WERI-Rb-1 (cell line): ENCODE data around the gene WDPCP.
"Not testable (repeated sequence)": the region's sequence is repeated elsewhere in the genome, so short reads cannot be mapped to it uniquely, and the experiment has no call there.

Experiments used
- DNase-seq: peaks from one replicate; pipeline ENCODE4 v3.0.0-alpha.2; 2020
- H3K27ac ChIP-seq: fragments of 250-450 bp; sonication (Bioruptor Pico); 2 replicates; pipeline ENCODE4 v1.5.1; 2020; ENCODE audit warnings: mild to moderate bottlenecking, moderate library complexity
- H3K27me3 ChIP-seq: fragments of 250-450 bp; sonication (Bioruptor Pico); 2 replicates; pipeline ENCODE4 v1.5.1; 2021; ENCODE audit warnings: mild to moderate bottlenecking, low read depth, moderate library complexity; ENCODE audit not compliant: insufficient read depth, severe bottlenecking
- H3K36me3 ChIP-seq: fragments of 250-450 bp; sonication (Bioruptor Pico); 2 replicates; pipeline ENCODE4 v1.5.1; 2020; ENCODE audit warnings: mild to moderate bottlenecking, moderate library complexity
- H3K4me3 ChIP-seq: 2 replicates; pipeline ENCODE4 v1.5.1; 2011; ENCODE audit warnings: low read depth, mild to moderate bottlenecking, control low read depth, low read length
- H3K9me3 ChIP-seq: fragments of 250-450 bp; sonication (Bioruptor Pico); 2 replicates; pipeline ENCODE4 v1.5.1; 2021; ENCODE audit warnings: mild to moderate bottlenecking, moderate library complexity; ENCODE audit not compliant: severe bottlenecking
- CTCF ChIP-seq: IDR thresholded peaks from 2 replicates; pipeline ENCODE4 v1.5.1; 2011; ENCODE audit warnings: low read depth, mild to moderate bottlenecking, control low read depth, inconsistent platforms, low read length

WDPCP gene

GRCh38 chr2:63588385-63589147 is at the start of gene WDPCP, which contains the start of gene MDH1:
Gene WDPCP, minus strand, starts transcription at chr2:63588477. Its CDS starts 206 bp downstream, at chr2:63588271.
Gene MDH1, plus strand, starts transcription at chr2:63588963. Its CDS starts 81 bp downstream, at chr2:63589044.
- peak within 1 kb of the TSS; percentile 87 for H3K27ac ChIP-seq
- H3K36me3 ChIP-seq: peaks cover 28% of the 10 kb centered on the region
- no peaks in the 10 kb centered on the region for H3K9me3 ChIP-seq
- peak within 1 kb of the TSS; percentile 82 for H3K4me3 ChIP-seq
- no peak for TF ChIP-seq CTCF
- peak; percentile 97 for DNase-seq
- no peaks in the 10 kb centered on the region for H3K27me3 ChIP-seq

- no peak for DNase-seq
- Histone ChIP-seq H3K27ac (no peak overlapping the region), H3K36me3 (no peaks in the 10 kb centered on the region), H3K27me3 (no peaks in the 10 kb centered on the region), H3K4me3 (no peak overlapping the region), H3K9me3 (no peaks in the 10 kb centered on the region)
- no peak for TF ChIP-seq CTCF
These were observed 44.1 kb upstream of the WDPCP start for GRCh38 chr2:63632382-63632781.

- no peak for TF ChIP-seq CTCF
- Histone ChIP-seq H3K27ac (no peak overlapping the region), H3K36me3 (no peaks in the 10 kb centered on the region), H3K27me3 (no peaks in the 10 kb centered on the region), H3K4me3 (no peak overlapping the region), H3K9me3 (no peaks in the 10 kb centered on the region)
- DNase-seq: no peak
These were observed 43.2 kb upstream of the WDPCP start for GRCh38 chr2:63631501-63631900.

GRCh38 chr2:63628403-63628942 is 40.2 kb upstream of the WDPCP start:
- DNase-seq: no peak
- no peaks in the 10 kb centered on the region for H3K27me3 ChIP-seq
- no peak overlapping the region for H3K27ac ChIP-seq
- TF ChIP-seq CTCF: no peak
- no peak overlapping the region for H3K4me3 ChIP-seq
- H3K9me3 ChIP-seq: no peaks in the 10 kb centered on the region
- no peaks in the 10 kb centered on the region for H3K36me3 ChIP-seq

- Histone ChIP-seq H3K9me3 (no peaks in the 10 kb centered on the region), H3K27me3 (no peaks in the 10 kb centered on the region), H3K36me3 (no peaks in the 10 kb centered on the region), H3K4me3 (no peak overlapping the region), H3K27ac (no peak overlapping the region)
- TF ChIP-seq CTCF: no peak
- DNase-seq: no peak
These were observed 39.6 kb upstream of the WDPCP start for GRCh38 chr2:63627866-63628265.

- H3K27me3 ChIP-seq, DNase-seq, H3K27ac ChIP-seq, H3K36me3 ChIP-seq, H3K9me3 ChIP-seq, H3K4me3 ChIP-seq: not testable (repeated sequence)
These were observed 35.5 kb upstream of the WDPCP start for GRCh38 chr2:63623763-63624162.
